OCI-LY3 (cell line): ENCODE results near the gene STX18.

Source experiments
- EZH2phosphoT487 ChIP-seq: fragments of 200-600 bp; shearing (Covaris generic); IDR thresholded peaks from 2 replicates; pipeline ENCODE4 v1.6.1; 2018; ENCODE audit warnings: antibody characterized with exemption, mixed run types, low read depth
- TF ChIP-seq, protein P1 (sequence below): fragments of 200-600, 300-600 bp; sonication (generic); IDR thresholded peaks from 2 replicates; pipeline ENCODE4 v1.5.1; 2014; ENCODE audit warnings: antibody characterized with exemption, low read length, low read depth

DNA sequence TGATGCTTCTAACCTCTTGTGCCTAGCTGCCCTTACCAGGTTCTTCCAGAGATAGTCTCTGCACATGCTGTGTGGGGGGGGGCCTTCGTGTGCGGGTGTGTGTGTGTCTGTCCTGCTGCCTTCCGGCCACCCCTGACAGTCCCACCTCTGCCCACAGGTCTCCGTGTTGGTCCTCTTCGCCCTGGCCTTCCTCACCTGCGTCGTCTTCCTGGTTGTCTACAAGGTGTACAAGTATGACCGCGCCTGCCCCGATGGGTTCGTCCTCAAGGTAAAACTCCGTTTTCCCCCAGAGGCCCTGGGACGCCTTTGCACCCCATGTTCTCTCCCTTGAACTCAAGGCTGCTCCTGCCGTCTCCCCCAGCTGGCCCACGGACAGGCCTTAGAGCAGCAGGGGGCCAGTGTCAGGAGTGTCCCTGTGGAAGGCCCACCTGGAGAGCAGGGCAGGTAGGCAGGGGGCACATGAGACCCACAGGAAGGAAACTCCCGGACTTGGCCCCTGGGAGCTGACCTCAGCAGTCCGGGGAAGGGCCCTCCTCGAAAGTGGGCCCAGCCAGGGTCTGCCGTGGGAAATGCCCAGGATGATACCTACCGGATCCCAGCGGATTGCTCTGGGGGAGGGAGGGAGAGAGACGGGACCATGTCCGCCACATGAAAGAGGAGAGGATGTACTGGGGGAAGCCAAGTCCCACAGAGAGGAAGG lies 132.3 kb downstream of the STX18 start:
- TF ChIP-seq, protein P1, sequence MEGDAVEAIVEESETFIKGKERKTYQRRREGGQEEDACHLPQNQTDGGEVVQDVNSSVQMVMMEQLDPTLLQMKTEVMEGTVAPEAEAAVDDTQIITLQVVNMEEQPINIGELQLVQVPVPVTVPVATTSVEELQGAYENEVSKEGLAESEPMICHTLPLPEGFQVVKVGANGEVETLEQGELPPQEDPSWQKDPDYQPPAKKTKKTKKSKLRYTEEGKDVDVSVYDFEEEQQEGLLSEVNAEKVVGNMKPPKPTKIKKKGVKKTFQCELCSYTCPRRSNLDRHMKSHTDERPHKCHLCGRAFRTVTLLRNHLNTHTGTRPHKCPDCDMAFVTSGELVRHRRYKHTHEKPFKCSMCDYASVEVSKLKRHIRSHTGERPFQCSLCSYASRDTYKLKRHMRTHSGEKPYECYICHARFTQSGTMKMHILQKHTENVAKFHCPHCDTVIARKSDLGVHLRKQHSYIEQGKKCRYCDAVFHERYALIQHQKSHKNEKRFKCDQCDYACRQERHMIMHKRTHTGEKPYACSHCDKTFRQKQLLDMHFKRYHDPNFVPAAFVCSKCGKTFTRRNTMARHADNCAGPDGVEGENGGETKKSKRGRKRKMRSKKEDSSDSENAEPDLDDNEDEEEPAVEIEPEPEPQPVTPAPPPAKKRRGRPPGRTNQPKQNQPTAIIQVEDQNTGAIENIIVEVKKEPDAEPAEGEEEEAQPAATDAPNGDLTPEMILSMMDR = no peak
- no peak for TF ChIP-seq EZH2phosphoT487
